A673 (cell line): ENCODE measurements around the gene EIF5. TPM values are rescaled to one million over a fixed set of nuclear protein-coding genes. Genes with fewer than 3 reads are reported as not detected.

Experiments used
- BruUV-seq: library from RNA; stranded (reverse); fragments of 400-500 nt; replicated peaks from 2 replicates; lab custom pipeline; 2021; lab: Mats Ljungman, UMichigan
- CTCF ChIA-PET: fragments of 300-600 bp; sonication (Branson Sonifier 250); formaldehyde crosslinking; loops from one replicate; lab custom pipeline; 2022; ENCODE audit warnings: antibody characterized with exemption; lab: Charles Lee
- POLR2A ChIA-PET: fragments of 300-600 bp; sonication (Branson Sonifier 250); formaldehyde crosslinking; loops from one replicate; lab custom pipeline; 2022; ENCODE audit warnings: antibody characterized with exemption; ENCODE audit not compliant: low non-redundant PET; lab: Charles Lee
- DNase-seq: peaks from one replicate; pipeline ENCODE4 v3.0.0-alpha.2; 2015; ENCODE audit warnings: low spot score
- H3K27ac ChIP-seq: fragments of 200-600 bp; sonication (generic); 2 replicates; pipeline ENCODE4 v1.5.1; 2016; ENCODE audit warnings: mixed run types, low read depth, mild to moderate bottlenecking, mixed read lengths, antibody characterized with exemption, low read length; ENCODE audit not compliant: poor library complexity, severe bottlenecking
- H3K27me3 ChIP-seq: fragments of 200-600 bp; sonication (generic); replicated peaks from 2 replicates; pipeline ENCODE4 v1.6.1; 2017; ENCODE audit warnings: mixed run types, low read depth, mild to moderate bottlenecking, mixed read lengths, antibody characterized with exemption, low read length; ENCODE audit not compliant: insufficient read depth, poor library complexity
- H3K36me3 ChIP-seq: fragments of 200-600 bp; sonication (generic); 2 replicates; pipeline ENCODE4 v1.6.1; 2016; ENCODE audit warnings: mixed run types, mild to moderate bottlenecking, mixed read lengths, antibody characterized with exemption, low read length; ENCODE audit not compliant: insufficient read depth, poor library complexity, severe bottlenecking
- H3K4me1 ChIP-seq: fragments of 200-600 bp; sonication (generic); 2 replicates; pipeline ENCODE4 v1.6.1; 2017; ENCODE audit warnings: mixed run types, mild to moderate bottlenecking, mixed read lengths, antibody characterized with exemption, low read length; ENCODE audit not compliant: insufficient read depth, poor library complexity, severe bottlenecking
- H3K4me3 ChIP-seq: fragments of 200-600 bp; sonication (generic); 2 replicates; pipeline ENCODE4 v1.5.1; 2016; ENCODE audit warnings: low read depth, mixed run types, mild to moderate bottlenecking, mixed read lengths, low read length; ENCODE audit not compliant: poor library complexity, severe bottlenecking
- H3K9me3 ChIP-seq: fragments of 200-600 bp; sonication (generic); 2 replicates; pipeline ENCODE4 v1.6.1; 2016; ENCODE audit warnings: mixed run types, low read depth, mild to moderate bottlenecking, mixed read lengths, antibody characterized with exemption, low read length; ENCODE audit not compliant: poor library complexity, severe bottlenecking
- CTCF ChIP-seq: fragments of 300-800, 200-600 bp; sonication (generic); conservative IDR thresholded peaks from 2 replicates; pipeline ENCODE4 v1.5.1; 2017; ENCODE audit warnings: low read depth, mild to moderate bottlenecking, antibody characterized with exemption, low read length, moderate library complexity, mixed read lengths
- EZH2 ChIP-seq: fragments of 200-600 bp; sonication (generic); IDR thresholded peaks from 2 replicates; pipeline ENCODE4 v1.6.1; 2017; ENCODE audit warnings: borderline replicate concordance, low read depth, mild to moderate bottlenecking, mixed read lengths, antibody characterized with exemption, low read length; ENCODE audit not compliant: poor library complexity, severe bottlenecking
- intact Hi-C: fragments of 100-400 bp; cut with micrococcal nuclease; formaldehyde crosslinking; loops from one replicate; pipeline ENCODE4 v1.10.0; 2022; ENCODE audit not compliant: unreplicated experiment
- total RNA-seq: library from RNA; stranded (reverse); gene quantifications from 2 replicates; pipeline ENCODE4 v1.2.3, GENCODE V29; 2021

EIF5 gene
- total RNA-seq, 1 experiment from 2014 or later = 446 TPM

- H3K4me3 ChIP-seq = no peak overlapping the region
- BruUV-seq = no TSS peak
- H3K27me3 ChIP-seq = no peaks in the 10 kb centered on the region
- no peaks in the 10 kb centered on the region for H3K36me3 ChIP-seq
- intact Hi-C loops = no loop called here
- H3K4me1 ChIP-seq = no peaks in the 10 kb centered on the region
- no peaks in the 10 kb centered on the region for H3K9me3 ChIP-seq
- H3K27ac ChIP-seq = no peak overlapping the region
- no peak for DNase-seq
- TF ChIP-seq CTCF (no peak), EZH2 (no peak)
- ChIA-PET CTCF (no interaction called here), POLR2A (no interaction called here)
Observed at GRCh38 chr14:103317976-103318580, 16.0 kb upstream of the EIF5 start.

- H3K36me3 ChIP-seq = no peaks in the 10 kb centered on the region
- H3K4me3 ChIP-seq = no peak overlapping the region
- BruUV-seq = no TSS peak
- H3K27ac ChIP-seq = no peak overlapping the region
- H3K4me1 ChIP-seq = no peaks in the 10 kb centered on the region
- intact Hi-C loops = no loop called here
- TF ChIP-seq CTCF = no peak
- TF ChIP-seq EZH2 = no peak
- H3K9me3 ChIP-seq = no peaks in the 10 kb centered on the region
- H3K27me3 ChIP-seq = no peaks in the 10 kb centered on the region
- POLR2A ChIA-PET = no interaction called here
- CTCF ChIA-PET = no interaction called here
- DNase-seq = no peak
Observed at GRCh38 chr14:103318750-103319419, 15.2 kb upstream of the EIF5 start.

GRCh38 chr14:103319422-103319821, 14.6 kb upstream of the EIF5 start:
- H3K4me1 ChIP-seq = no peaks in the 10 kb centered on the region
- no peaks in the 10 kb centered on the region for H3K27me3 ChIP-seq
- intact Hi-C loops = no loop called here
- H3K36me3 ChIP-seq = no peaks in the 10 kb centered on the region
- POLR2A ChIA-PET = no interaction called here
- DNase-seq = no peak
- no peak overlapping the region for H3K4me3 ChIP-seq
- CTCF ChIA-PET = no interaction called here
- H3K27ac ChIP-seq = no peak overlapping the region
- TF ChIP-seq CTCF = no peak
- no TSS peak for BruUV-seq
- no peaks in the 10 kb centered on the region for H3K9me3 ChIP-seq
